Measurements from ENCODE around the gene VASN. TPM values are rescaled to one million over a fixed set of nuclear protein-coding genes. Genes with fewer than 3 reads are reported as not detected.
A peak's percentile ranks its signal among the peaks of the same experiment; 100 is the strongest.

The VASN gene
- total and polyA plus RNA-seq, 5 donors from 2014 or later: 0.14 to 0.57 TPM; not detected in 3

DNA sequence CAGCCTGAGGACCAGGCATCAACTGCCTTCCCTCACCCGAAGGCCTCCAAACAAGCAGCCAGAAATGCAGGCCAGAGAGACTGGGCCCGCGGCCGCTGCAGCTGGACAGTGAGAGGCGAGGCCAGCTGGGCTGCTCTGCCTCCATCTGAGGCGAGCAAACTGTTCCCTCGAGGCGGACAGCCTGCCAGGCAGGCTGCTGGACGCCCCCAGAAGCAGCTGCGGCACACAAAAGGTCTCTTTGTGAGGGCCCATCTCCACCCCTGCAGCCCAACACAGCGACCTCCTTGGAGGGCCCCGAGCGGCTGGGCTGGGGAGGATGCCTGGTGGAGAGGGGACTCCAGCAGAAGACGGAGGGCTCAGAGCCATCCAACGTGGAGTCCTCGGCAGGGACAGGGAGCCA is 40.0 kb downstream of the VASN start:
- DNase-seq (no peak), ATAC-seq (ENCODE audit: low read depth in 2 of 2) (no peak)
- Mint-ChIP-seq H3K4me1 (peaks cover 8 to 53% (median 34%) of the 10 kb centered on the region in 4 donors), H3K36me3 (peaks cover 15% of the 10 kb centered on the region), H3K27me3 (peaks cover 8% of the 10 kb centered on the region), H3K9me3 (no peaks in the 10 kb centered on the region), H3K27ac (peak overlapping the region in 2 of 3 donors; percentile 66 to 75), H3K4me3 (peak overlapping the region in 1 of 4 donors; percentile 46)
- Histone ChIP-seq H3K27me3 (ENCODE audit: control insufficient read depth, insufficient read depth, low read length) (no peaks in the 10 kb centered on the region), H3K36me3 (ENCODE audit: control insufficient read depth, insufficient read depth, low read length) (peaks cover 63% of the 10 kb centered on the region), H3K4me1 (ENCODE audit: control insufficient read depth, insufficient read depth, low read length, poor library complexity, severe bottlenecking) (peaks cover 51% of the 10 kb centered on the region), H3K4me3 (ENCODE audit: low read depth, low read length) (no peak overlapping the region), H3K27ac (ENCODE audit: insufficient read depth, low read length, poor library complexity, severe bottlenecking) (no peak overlapping the region), H3K9me3 (ENCODE audit: control insufficient read depth in 2 of 2, low read length in 2 of 2) (no peaks in the 10 kb centered on the region)

GRCh38 chr16:4412159-4412558 is 40.5 kb downstream of the VASN start:
- peak overlapping the region in 2 of 3 donors; percentile 75 for H3K27ac Mint-ChIP-seq
- peak overlapping the region in 1 of 4 donors; percentile 33 for H3K4me3 Mint-ChIP-seq
- peaks cover 11% of the 10 kb centered on the region for H3K27me3 Mint-ChIP-seq
- ATAC-seq (ENCODE audit: low read depth in 2 of 2): no peak
- Histone ChIP-seq H3K27me3 (ENCODE audit: control insufficient read depth, insufficient read depth, low read length) (no peaks in the 10 kb centered on the region), H3K36me3 (ENCODE audit: control insufficient read depth, insufficient read depth, low read length) (peaks cover 60% of the 10 kb centered on the region), H3K27ac (ENCODE audit: insufficient read depth, low read length, poor library complexity, severe bottlenecking) (no peak overlapping the region), H3K4me3 (ENCODE audit: low read depth, low read length) (no peak overlapping the region), H3K9me3 (ENCODE audit: control insufficient read depth in 2 of 2, low read length in 2 of 2) (no peaks in the 10 kb centered on the region), H3K4me1 (ENCODE audit: control insufficient read depth, insufficient read depth, low read length, poor library complexity, severe bottlenecking) (peaks cover 55% of the 10 kb centered on the region)
- H3K4me1 Mint-ChIP-seq: peaks cover 8 to 56% (median 37%) of the 10 kb centered on the region in 4 donors
- H3K36me3 Mint-ChIP-seq: peaks cover 15% of the 10 kb centered on the region
- no peaks in the 10 kb centered on the region for H3K9me3 Mint-ChIP-seq
- DNase-seq: no peak

DNA sequence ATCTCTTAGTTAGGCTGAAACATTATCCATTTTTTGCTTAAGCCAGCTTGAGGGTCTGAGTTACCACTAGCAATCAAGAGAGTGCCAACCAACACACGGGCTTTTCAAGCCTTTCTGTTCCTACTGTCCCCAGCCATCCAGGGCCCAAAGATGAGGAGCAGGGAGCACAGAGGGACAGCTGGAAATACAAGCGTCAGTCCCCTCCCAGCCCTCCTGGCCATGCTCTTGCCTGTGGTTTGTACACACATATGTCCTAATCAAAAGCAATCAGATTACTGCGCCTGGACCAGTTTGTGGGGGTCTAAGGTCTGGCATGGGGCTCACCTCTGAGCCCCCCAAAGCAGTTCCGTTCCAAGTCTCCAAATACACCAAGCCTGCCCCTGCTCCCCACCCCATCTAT is 41.2 kb downstream of the VASN start:
- Mint-ChIP-seq H3K27ac (peak overlapping the region; percentile 43 to 75 (median 75)), H3K4me3 (peak overlapping the region in 3 of 4 donors; percentile 13 to 63 (median 33)), H3K4me1 (peaks cover 8 to 59% (median 37%) of the 10 kb centered on the region in 4 donors), H3K36me3 (peaks cover 15% of the 10 kb centered on the region), H3K9me3 (no peaks in the 10 kb centered on the region), H3K27me3 (peaks cover 11% of the 10 kb centered on the region)
- H3K4me3 ChIP-seq (ENCODE audit: low read depth, low read length): no peak overlapping the region
- H3K36me3 ChIP-seq (ENCODE audit: control insufficient read depth, insufficient read depth, low read length): peaks cover 53% of the 10 kb centered on the region
- no peaks in the 10 kb centered on the region for H3K27me3 ChIP-seq (ENCODE audit: control insufficient read depth, insufficient read depth, low read length)
- H3K9me3 ChIP-seq (ENCODE audit: control insufficient read depth in 2 of 2, low read length in 2 of 2): no peaks in the 10 kb centered on the region
- ATAC-seq (ENCODE audit: low read depth in 2 of 2) (no peak), DNase-seq (no peak)
- H3K27ac ChIP-seq (ENCODE audit: insufficient read depth, low read length, poor library complexity, severe bottlenecking): peak overlapping the region; percentile 98
- peaks cover 59% of the 10 kb centered on the region for H3K4me1 ChIP-seq (ENCODE audit: control insufficient read depth, insufficient read depth, low read length, poor library complexity, severe bottlenecking)

GRCh38 chr16:4414187-4414917 is 42.7 kb downstream of the VASN start:
- peak overlapping the region; percentile 93 to 99 (median 98) for H3K27ac Mint-ChIP-seq
- peaks cover 15% of the 10 kb centered on the region for H3K36me3 Mint-ChIP-seq
- H3K36me3 ChIP-seq (ENCODE audit: control insufficient read depth, insufficient read depth, low read length): peaks cover 40% of the 10 kb centered on the region
- peak overlapping the region; percentile 98 for H3K27ac ChIP-seq (ENCODE audit: insufficient read depth, low read length, poor library complexity, severe bottlenecking)
- H3K27me3 Mint-ChIP-seq: peaks cover 11% of the 10 kb centered on the region
- no peaks in the 10 kb centered on the region for H3K9me3 ChIP-seq (ENCODE audit: control insufficient read depth in 2 of 2, low read length in 2 of 2)
- H3K4me3 ChIP-seq (ENCODE audit: low read depth, low read length): peak overlapping the region; percentile 98
- H3K4me1 Mint-ChIP-seq: peaks cover 8 to 57% (median 37%) of the 10 kb centered on the region in 4 donors
- no peaks in the 10 kb centered on the region for H3K27me3 ChIP-seq (ENCODE audit: control insufficient read depth, insufficient read depth, low read length)
- peak; percentile 63 to 66 for ATAC-seq (ENCODE audit: low read depth in 2 of 2)
- H3K9me3 Mint-ChIP-seq: no peaks in the 10 kb centered on the region
- H3K4me1 ChIP-seq (ENCODE audit: control insufficient read depth, insufficient read depth, low read length, poor library complexity, severe bottlenecking): peaks cover 55% of the 10 kb centered on the region
- DNase-seq: peak; percentile 77 to 98 (median 90)
- peak overlapping the region; percentile 91 to 96 (median 95) for H3K4me3 Mint-ChIP-seq

DNA sequence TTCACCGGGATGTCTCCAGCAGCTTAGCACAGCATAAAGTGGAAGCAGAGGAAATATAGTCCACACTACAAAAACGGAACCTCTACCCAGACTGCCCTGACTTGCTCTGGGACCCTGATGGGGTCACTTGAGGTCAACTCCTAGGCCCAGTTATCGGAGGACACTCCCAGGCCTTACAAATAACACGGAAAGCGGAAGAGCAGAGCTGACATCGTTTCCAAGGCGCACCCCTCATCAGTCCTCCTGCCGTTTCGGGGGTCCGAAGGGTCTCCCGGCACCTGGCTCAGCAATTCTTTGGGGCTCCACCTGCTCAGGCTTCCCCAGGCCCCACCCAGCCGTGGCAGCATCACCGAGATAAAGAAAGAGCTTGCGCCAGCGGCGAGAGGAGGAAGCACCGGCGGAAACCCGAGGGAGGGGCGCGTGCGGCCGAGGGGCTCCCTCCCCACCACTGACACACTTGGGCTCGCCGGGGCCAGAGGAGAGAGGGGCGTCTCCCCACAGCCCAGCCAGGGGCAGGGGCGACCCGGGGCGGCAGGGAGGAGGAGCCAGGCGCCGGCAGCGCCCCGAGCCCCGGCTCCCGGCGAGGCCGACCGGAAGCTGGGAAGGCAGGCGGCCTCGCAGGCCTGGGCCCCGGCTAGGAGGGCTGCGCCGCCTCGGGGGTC is 44.0 kb downstream of the VASN start:
- Histone ChIP-seq H3K27me3 (ENCODE audit: control insufficient read depth, insufficient read depth, low read length) (no peaks in the 10 kb centered on the region), H3K4me1 (ENCODE audit: control insufficient read depth, insufficient read depth, low read length, poor library complexity, severe bottlenecking) (peaks cover 53% of the 10 kb centered on the region), H3K9me3 (ENCODE audit: control insufficient read depth in 2 of 2, low read length in 2 of 2) (no peaks in the 10 kb centered on the region), H3K36me3 (ENCODE audit: control insufficient read depth, insufficient read depth, low read length) (peaks cover 27% of the 10 kb centered on the region), H3K4me3 (ENCODE audit: low read depth, low read length) (peak overlapping the region; percentile 98), H3K27ac (ENCODE audit: insufficient read depth, low read length, poor library complexity, severe bottlenecking) (peak overlapping the region; percentile 98)
- H3K4me3 Mint-ChIP-seq: peak overlapping the region; percentile 91 to 96 (median 95)
- DNase-seq (peak; percentile 57 to 86 (median 73)), ATAC-seq (ENCODE audit: low read depth in 2 of 2) (peak in 1 of 2 donors; percentile 4)
- peaks cover 11% of the 10 kb centered on the region for H3K27me3 Mint-ChIP-seq
- no peaks in the 10 kb centered on the region for H3K9me3 Mint-ChIP-seq
- H3K27ac Mint-ChIP-seq: peak overlapping the region; percentile 86 to 99 (median 98)
- peaks cover 3 to 48% (median 32%) of the 10 kb centered on the region in 4 donors for H3K4me1 Mint-ChIP-seq
- peaks cover 11% of the 10 kb centered on the region for H3K36me3 Mint-ChIP-seq

DNA sequence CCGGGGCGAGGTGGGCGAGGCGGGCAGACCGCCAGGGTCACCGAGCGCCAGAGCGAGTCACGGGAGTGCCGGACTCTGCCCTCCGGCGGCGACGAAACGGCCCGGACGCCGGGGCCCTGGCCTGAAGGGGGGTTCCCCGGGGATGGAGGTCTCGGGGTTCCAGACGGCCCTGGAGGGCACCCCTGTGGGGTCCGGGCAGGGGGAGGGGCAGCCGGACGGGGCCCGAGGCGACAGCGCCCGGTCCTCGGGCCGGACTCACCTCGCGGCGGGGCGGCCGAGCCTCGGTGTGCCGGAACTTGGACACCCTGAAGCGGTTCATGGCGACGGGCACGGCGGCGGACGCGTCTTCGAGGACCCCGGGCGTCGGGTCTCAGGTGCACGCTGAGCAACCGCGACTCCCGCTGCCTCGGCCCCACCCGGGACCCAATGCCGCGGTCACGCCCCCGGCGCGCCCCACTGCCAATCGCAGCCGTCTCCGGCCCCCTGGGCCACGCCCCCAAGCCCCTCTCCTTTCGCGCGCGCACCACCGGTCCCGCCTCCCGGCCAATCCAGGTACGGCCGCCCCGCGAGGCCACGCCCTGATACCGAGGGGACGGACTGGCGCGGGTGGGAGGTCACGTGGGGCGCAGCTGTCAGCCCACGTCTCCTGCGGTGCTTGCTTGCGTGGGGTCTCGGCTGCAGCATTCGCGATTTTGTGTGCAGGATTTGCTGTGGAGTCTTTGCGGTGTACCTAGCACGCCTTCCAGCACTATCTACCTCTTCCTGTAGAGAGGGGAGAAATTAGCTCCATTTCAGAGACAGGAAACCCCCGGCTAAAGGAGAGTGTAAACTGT is 44.8 kb downstream of the VASN start, which contains the start of gene CORO7:
Gene CORO7 (minus strand): TSS at position 397 of the 833 bp plus-strand sequence. CDS start 78 bp downstream, at position 319.
- Mint-ChIP-seq H3K36me3 (peaks cover 7% of the 10 kb centered on the region), H3K27me3 (peaks cover 11% of the 10 kb centered on the region), H3K27ac (peak within 1 kb of the TSS; percentile 86 to 99 (median 98)), H3K9me3 (no peaks in the 10 kb centered on the region), H3K4me3 (peak within 1 kb of the TSS; percentile 92 to 96 (median 95)), H3K4me1 (peaks cover 0 to 44% (median 28%) of the 10 kb centered on the region in 4 donors)
- ATAC-seq (ENCODE audit: low read depth in 2 of 2) (peak; percentile 80 to 82), DNase-seq (peak; percentile 98 to 100 (median 99))
- Histone ChIP-seq H3K27ac (ENCODE audit: insufficient read depth, low read length, poor library complexity, severe bottlenecking) (peak within 1 kb of the TSS; percentile 98), H3K36me3 (ENCODE audit: control insufficient read depth, insufficient read depth, low read length) (peaks cover 19% of the 10 kb centered on the region), H3K4me3 (ENCODE audit: low read depth, low read length) (peak within 1 kb of the TSS; percentile 98), H3K9me3 (ENCODE audit: control insufficient read depth in 2 of 2, low read length in 2 of 2) (no peaks in the 10 kb centered on the region), H3K4me1 (ENCODE audit: control insufficient read depth, insufficient read depth, low read length, poor library complexity, severe bottlenecking) (peaks cover 52% of the 10 kb centered on the region), H3K27me3 (ENCODE audit: control insufficient read depth, insufficient read depth, low read length) (no peaks in the 10 kb centered on the region)

DNA sequence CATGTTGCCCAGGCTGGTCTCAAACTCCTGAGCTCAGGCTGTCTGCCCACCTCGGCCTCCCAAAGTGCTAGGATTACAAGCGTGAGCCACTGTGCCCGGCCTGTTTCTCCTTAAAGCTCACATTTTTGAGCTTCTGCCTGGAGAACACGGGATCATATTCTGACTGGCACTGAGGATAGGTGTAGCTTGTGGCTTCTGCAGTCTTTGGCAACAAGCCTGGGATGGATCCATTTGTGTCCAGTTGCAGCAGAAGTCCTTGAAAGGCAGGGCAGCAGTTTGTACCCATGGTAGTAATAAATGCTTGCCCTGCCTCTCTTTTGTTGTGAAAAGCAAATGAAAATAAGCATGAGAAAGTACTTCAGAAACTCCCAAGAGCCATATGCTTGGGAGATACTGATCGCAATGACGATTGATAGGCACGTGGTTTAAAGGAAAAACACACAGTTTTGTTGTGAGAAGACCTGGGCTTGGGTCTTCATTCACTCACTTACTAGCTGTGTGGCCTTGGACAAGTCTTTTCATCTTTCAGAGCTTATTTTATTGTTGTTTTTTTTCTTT is 47.8 kb downstream of the VASN start:
- Histone ChIP-seq H3K4me1 (ENCODE audit: control insufficient read depth, insufficient read depth, low read length, poor library complexity, severe bottlenecking) (peaks cover 26% of the 10 kb centered on the region), H3K27ac (ENCODE audit: insufficient read depth, low read length, poor library complexity, severe bottlenecking) (no peak overlapping the region), H3K36me3 (ENCODE audit: control insufficient read depth, insufficient read depth, low read length) (no peaks in the 10 kb centered on the region), H3K4me3 (ENCODE audit: low read depth, low read length) (no peak overlapping the region), H3K27me3 (ENCODE audit: control insufficient read depth, insufficient read depth, low read length) (no peaks in the 10 kb centered on the region), H3K9me3 (ENCODE audit: control insufficient read depth in 2 of 2, low read length in 2 of 2) (no peaks in the 10 kb centered on the region)
- DNase-seq: no peak
- Mint-ChIP-seq H3K4me3 (peak overlapping the region in 2 of 4 donors; percentile 27 to 54), H3K36me3 (peaks cover 3% of the 10 kb centered on the region), H3K27ac (peak overlapping the region in 1 of 3 donors; percentile 26), H3K9me3 (no peaks in the 10 kb centered on the region), H3K4me1 (peaks cover 0 to 21% (median 14%) of the 10 kb centered on the region in 4 donors), H3K27me3 (peaks cover 11% of the 10 kb centered on the region)
- ATAC-seq (ENCODE audit: low read depth in 2 of 2): no peak
